H54 (cell line): ENCODE data around the gene GDF15.
"Not testable (repeated sequence)": the region's sequence is repeated elsewhere in the genome, so short reads cannot be mapped to it uniquely, and the experiment has no call there.

ENCODE experiments used
- DNase-seq: peaks from one replicate; pipeline ENCODE4 v3.0.0; 2011; ENCODE audit warnings: low spot score, mixed read lengths; ENCODE audit not compliant: insufficient read length
- FAIRE-seq: peaks from 3 replicates; lab custom pipeline; 2011; peaks lifted over from hg19 to GRCh38; lab: Jason Lieb, UNC
- POLR2A ChIP-seq: IDR thresholded peaks from 2 replicates; pipeline ENCODE4 v1.6.1; 2011; ENCODE audit warnings: low read depth, mild to moderate bottlenecking, low read length

GDF15 gene

GRCh38 chr19:18373892-18374629 lies 11.9 kb upstream of the GDF15 start:
- DNase-seq, result peak; percentile 97
- FAIRE-seq, result no peak
- no peak for TF ChIP-seq POLR2A

GRCh38 chr19:18377026-18377425 lies 8.9 kb upstream of the GDF15 start:
- TF ChIP-seq POLR2A, result no peak
- DNase-seq (no peak), FAIRE-seq (no peak)

- FAIRE-seq (peak; percentile 72), DNase-seq (peak; percentile 81)
- no peak for TF ChIP-seq POLR2A
Observed at GRCh38 chr19:18379803-18380747, 5.9 kb upstream of the GDF15 start.

- no peak for TF ChIP-seq POLR2A
- DNase-seq (no peak), FAIRE-seq (no peak)
Observed at GRCh38 chr19:18380843-18381242, 5.1 kb upstream of the GDF15 start.

GRCh38 chr19:18383622-18384021 lies 2.3 kb upstream of the GDF15 start:
- DNase-seq, FAIRE-seq: not testable (repeated sequence)

GRCh38 chr19:18384775-18385174 lies 1.2 kb upstream of the GDF15 start:
- DNase-seq, result no peak
- no peak for TF ChIP-seq POLR2A
- no peak for FAIRE-seq

GRCh38 chr19:18385359-18385674 lies 641 bp upstream of the GDF15 start:
- DNase-seq (no peak), FAIRE-seq (no peak)
- no peak for TF ChIP-seq POLR2A

GRCh38 chr19:18386543-18387271 lies 749 bp downstream of the GDF15 start:
- FAIRE-seq (no peak), DNase-seq (no peak)
- no peak for TF ChIP-seq POLR2A

- DNase-seq, result peak; percentile 68
- FAIRE-seq, result no peak
- no peak for TF ChIP-seq POLR2A
Observed at GRCh38 chr19:18388100-18388959, 2.4 kb downstream of the GDF15 start.

- FAIRE-seq (no peak), DNase-seq (no peak)
- TF ChIP-seq POLR2A, result no peak
Observed at GRCh38 chr19:18388960-18389725, 3.2 kb downstream of the GDF15 start.

GRCh38 chr19:18389726-18390064 lies 3.7 kb downstream of the GDF15 start:
- no peak for FAIRE-seq
- no peak for DNase-seq
- TF ChIP-seq POLR2A, result no peak

GRCh38 chr19:18390065-18390907 lies 4.3 kb downstream of the GDF15 start:
- DNase-seq, result no peak
- TF ChIP-seq POLR2A, result no peak
- no peak for FAIRE-seq
